Placental pericyte (primary cell): ENCODE measurements around the gene CYP51A1. TPM values are rescaled to one million over a fixed set of nuclear protein-coding genes. Genes with fewer than 3 reads are reported as not detected.

ENCODE experiments used
- total RNA-seq: library from RNA; depleted of rRNA; stranded (reverse); fragments of >200 nt; gene quantifications from 2 replicates; pipeline ENCODE4 v1.2.3, GENCODE V29; 2012

CYP51A1 gene
- total RNA-seq, result 193 and 481 TPM in 2 replicates

DNA sequence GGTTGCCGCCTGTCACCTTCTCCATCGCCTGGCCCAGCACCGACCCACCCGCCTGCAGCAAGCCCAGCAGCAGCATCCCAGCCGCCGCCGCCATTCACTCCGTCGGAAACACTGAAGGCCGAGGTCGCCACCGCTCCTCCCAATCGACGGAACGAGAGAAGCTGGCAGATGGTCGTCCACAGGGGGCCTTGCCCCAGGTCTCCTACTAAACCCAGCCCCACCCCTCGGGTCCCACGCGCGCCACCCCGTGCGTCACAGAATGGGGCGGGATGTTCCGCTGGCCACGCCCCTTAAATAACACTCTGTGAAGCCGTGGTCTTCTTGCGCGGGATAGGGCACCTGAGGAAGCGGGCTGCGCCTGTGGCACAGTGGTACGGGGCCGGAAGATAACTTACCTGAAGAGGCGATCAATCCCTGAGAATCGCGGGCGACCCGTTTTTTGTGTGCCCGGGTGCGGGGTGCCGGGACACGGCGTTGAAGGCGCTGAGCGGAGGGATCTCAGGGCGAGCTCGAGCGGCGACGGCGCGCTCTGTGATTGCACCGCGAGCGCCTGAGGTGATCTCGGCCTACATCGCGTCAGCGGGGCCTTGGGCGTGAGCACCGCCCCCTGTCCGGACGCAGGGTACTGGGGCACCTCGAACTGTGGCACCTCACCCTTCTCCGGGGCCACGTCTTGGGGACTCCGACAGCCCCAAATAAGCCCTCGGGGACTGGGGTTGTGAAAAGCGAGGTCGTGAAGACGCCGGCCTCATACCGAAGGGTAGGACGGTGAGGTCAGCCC lies at the start of gene CYP51A1:
Gene CYP51A1, minus strand, starts transcription at position 207 of the 781 bp plus-strand sequence. Its CDS starts 113 bp downstream, at position 94.

DNA sequence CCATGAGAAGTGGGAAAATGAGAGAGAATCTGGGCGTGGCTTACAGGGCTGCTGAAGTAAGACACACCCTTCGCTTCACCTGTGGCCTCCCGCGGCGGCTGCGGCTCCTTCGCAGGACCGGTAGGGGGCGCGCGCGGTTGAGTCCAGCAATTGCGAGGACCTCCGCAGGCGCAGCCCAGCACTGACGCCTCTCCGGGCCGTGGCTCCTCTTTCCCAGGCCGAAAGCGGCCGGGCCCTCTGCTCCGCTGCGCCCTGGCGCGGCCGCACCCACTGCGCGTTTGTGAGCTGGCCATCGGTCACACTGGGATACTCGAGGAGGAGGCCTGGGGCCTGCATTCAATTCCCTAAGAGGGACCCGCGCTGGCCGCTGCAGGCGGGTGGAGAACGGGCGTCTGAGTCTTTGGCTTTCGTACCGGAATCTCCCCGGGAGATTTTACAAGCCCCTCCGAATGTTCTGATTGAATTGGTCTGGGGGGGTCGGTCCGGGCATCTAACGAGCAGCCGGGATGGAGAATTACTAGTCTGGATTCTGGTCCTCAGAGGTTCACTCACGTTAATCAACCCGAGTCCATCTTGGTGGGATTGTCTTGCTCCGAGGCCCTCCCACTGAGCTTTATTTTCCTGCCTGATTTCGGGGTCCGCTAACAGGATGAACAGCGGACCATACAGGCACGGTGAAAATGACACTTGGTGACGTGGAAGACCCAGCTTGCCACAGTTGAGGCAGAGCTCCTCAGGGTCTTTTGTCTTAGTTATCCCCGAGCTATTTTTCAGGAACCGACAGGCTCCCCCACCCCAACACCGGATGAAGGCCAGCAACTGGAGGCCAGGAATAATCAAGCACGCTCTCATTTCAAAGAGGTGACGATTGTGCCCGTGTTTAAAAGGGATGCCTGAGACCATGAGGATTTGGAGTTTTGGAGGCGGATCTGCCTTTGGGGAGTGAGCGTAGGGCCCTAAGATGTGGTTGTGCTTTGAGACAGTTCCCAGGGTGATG lies 44.9 kb upstream of the CYP51A1 start, which contains the start of gene LRRD1:
Gene LRRD1, minus strand, starts transcription at position 215 of the 997 bp plus-strand sequence. CDS start 13,940 bp downstream, outside the sequence.

Other genes starting within 250 kb of the CYP51A1 start
- 31.3 and 48.2 TPM in 2 replicates for gene AKAP9, start 193.6 kb downstream of the CYP51A1 start, total RNA-seq
- gene LRRD1, start 44.7 kb upstream of the CYP51A1 start, total RNA-seq, result under 0.01 TPM in 1 of 2 replicates, not detected in the other
- 50.8 and 53.5 TPM in 2 replicates for gene KRIT1, start 111.4 kb upstream of the CYP51A1 start, total RNA-seq
- 49.5 and 60.6 TPM in 2 replicates for gene ANKIB1, start 111.5 kb upstream of the CYP51A1 start, total RNA-seq